H1 (cell line): ENCODE results near the gene FBXO21. TPM values are rescaled to one million over a fixed set of nuclear protein-coding genes. Genes with fewer than 3 reads are reported as not detected.

Experiments used
- BCL11A ChIP-seq, 2 experiments: IDR thresholded peaks; one replicate each; pipeline ENCODE4 v1.6.1; 2011; ENCODE audit warnings: low read depth in 2 of 2, low read length in 2 of 2, mild to moderate bottlenecking in 2 of 2
- JUN ChIP-seq: IDR thresholded peaks from 2 replicates; pipeline ENCODE4 v1.6.1; 2011; ENCODE audit warnings: low read depth, mild to moderate bottlenecking, improper control_type of control experiment, low read length
- PHF8 ChIP-seq: fragments of 200-600 bp; sonication (generic); conservative IDR thresholded peaks from 2 replicates; pipeline ENCODE4 v1.7.1; 2012; ENCODE audit warnings: low read depth, mild to moderate bottlenecking, inconsistent platforms, low read length, moderate library complexity
- RBBP5 ChIP-seq: IDR thresholded peaks from 2 replicates; pipeline ENCODE4 v1.7.1; 2012; ENCODE audit warnings: low read depth, mild to moderate bottlenecking, inconsistent platforms, low read length, moderate library complexity, borderline replicate concordance
- SIN3A ChIP-seq, 2 experiments: IDR thresholded peaks in 1 of 2; conservative IDR thresholded peaks in 1 of 2; 2 replicates each; pipeline ENCODE4 v1.6.1; 2011 to 2012; ENCODE audit warnings: low read length in 2 of 2, improper control_type of control experiment in 1 of 2, low read depth in 1 of 2, mild to moderate bottlenecking in 1 of 2
- SP1 ChIP-seq: IDR thresholded peaks from 2 replicates; pipeline ENCODE4 v1.6.1; 2011; ENCODE audit warnings: low read depth, low read length
- polyA plus RNA-seq, 7 experiments: library from polyadenylated mRNA; depleted of rRNA in 3 of 7; stranded (reverse) in 5 of 7; unstranded in 2 of 7; fragments of >200 nt in 5 of 7; fragments of 200-250 nt in 2 of 7; gene quantifications; 1 replicate in 5 of 7; 2 replicates in 1 of 7; 4 replicates in 1 of 7; pipeline versions ENCODE4 v1.2.1 to v1.2.3, GENCODE V29; 2011 to 2013; ENCODE audit warnings: missing spikeins in 2 of 7, mixed read lengths in 2 of 7
- total RNA-seq: library from RNA; stranded (reverse); fragmentation: NEBNext Ultra II Directional; extraction: Animal tissue kit (Norgen Biotek cat#: 25700); gene quantifications from 2 replicates; pipeline ENCODE4 v1.2.1, GENCODE V29; 2021
- TF ChIP-seq, protein P1 (sequence below): fragments of 300-600 bp; sonication (generic); IDR thresholded peaks from 2 replicates; pipeline ENCODE4 v1.7.1; 2012; ENCODE audit warnings: low read length, moderate library complexity, mild to moderate bottlenecking, inconsistent platforms; ENCODE audit not compliant: insufficient replicate concordance
- TF ChIP-seq, protein P2 (sequence below): IDR thresholded peaks from 2 replicates; pipeline ENCODE4 v1.6.1; 2012; ENCODE audit warnings: inconsistent platforms

Gene FBXO21
- total and polyA plus RNA-seq, 2 of the 8 experiments (the other 6 are each of a cell fraction or from before 2014, with no cell fraction given), result 57.0 to 80.6 TPM

DNA sequence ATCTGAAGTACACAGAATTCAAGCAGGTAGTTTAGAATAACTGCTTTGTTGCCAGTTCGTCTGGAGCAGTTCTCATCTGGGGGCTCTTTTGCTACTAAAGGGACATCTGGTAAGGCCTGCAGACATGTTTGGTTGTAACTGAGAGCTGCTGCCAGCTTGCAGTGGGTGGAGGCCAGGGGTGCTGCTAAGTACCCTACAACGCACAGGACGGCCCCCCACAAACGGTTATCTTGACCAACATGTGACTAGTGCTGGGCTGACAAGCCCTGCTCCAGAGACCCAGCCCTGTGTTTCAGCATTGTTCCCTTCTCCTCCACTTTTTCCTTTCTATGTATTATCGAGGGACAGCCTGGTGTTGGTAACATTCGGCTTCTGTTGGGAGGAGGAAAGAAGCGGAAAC is 40.8 kb downstream of the FBXO21 start (continued):
- TF ChIP-seq, protein P1, sequence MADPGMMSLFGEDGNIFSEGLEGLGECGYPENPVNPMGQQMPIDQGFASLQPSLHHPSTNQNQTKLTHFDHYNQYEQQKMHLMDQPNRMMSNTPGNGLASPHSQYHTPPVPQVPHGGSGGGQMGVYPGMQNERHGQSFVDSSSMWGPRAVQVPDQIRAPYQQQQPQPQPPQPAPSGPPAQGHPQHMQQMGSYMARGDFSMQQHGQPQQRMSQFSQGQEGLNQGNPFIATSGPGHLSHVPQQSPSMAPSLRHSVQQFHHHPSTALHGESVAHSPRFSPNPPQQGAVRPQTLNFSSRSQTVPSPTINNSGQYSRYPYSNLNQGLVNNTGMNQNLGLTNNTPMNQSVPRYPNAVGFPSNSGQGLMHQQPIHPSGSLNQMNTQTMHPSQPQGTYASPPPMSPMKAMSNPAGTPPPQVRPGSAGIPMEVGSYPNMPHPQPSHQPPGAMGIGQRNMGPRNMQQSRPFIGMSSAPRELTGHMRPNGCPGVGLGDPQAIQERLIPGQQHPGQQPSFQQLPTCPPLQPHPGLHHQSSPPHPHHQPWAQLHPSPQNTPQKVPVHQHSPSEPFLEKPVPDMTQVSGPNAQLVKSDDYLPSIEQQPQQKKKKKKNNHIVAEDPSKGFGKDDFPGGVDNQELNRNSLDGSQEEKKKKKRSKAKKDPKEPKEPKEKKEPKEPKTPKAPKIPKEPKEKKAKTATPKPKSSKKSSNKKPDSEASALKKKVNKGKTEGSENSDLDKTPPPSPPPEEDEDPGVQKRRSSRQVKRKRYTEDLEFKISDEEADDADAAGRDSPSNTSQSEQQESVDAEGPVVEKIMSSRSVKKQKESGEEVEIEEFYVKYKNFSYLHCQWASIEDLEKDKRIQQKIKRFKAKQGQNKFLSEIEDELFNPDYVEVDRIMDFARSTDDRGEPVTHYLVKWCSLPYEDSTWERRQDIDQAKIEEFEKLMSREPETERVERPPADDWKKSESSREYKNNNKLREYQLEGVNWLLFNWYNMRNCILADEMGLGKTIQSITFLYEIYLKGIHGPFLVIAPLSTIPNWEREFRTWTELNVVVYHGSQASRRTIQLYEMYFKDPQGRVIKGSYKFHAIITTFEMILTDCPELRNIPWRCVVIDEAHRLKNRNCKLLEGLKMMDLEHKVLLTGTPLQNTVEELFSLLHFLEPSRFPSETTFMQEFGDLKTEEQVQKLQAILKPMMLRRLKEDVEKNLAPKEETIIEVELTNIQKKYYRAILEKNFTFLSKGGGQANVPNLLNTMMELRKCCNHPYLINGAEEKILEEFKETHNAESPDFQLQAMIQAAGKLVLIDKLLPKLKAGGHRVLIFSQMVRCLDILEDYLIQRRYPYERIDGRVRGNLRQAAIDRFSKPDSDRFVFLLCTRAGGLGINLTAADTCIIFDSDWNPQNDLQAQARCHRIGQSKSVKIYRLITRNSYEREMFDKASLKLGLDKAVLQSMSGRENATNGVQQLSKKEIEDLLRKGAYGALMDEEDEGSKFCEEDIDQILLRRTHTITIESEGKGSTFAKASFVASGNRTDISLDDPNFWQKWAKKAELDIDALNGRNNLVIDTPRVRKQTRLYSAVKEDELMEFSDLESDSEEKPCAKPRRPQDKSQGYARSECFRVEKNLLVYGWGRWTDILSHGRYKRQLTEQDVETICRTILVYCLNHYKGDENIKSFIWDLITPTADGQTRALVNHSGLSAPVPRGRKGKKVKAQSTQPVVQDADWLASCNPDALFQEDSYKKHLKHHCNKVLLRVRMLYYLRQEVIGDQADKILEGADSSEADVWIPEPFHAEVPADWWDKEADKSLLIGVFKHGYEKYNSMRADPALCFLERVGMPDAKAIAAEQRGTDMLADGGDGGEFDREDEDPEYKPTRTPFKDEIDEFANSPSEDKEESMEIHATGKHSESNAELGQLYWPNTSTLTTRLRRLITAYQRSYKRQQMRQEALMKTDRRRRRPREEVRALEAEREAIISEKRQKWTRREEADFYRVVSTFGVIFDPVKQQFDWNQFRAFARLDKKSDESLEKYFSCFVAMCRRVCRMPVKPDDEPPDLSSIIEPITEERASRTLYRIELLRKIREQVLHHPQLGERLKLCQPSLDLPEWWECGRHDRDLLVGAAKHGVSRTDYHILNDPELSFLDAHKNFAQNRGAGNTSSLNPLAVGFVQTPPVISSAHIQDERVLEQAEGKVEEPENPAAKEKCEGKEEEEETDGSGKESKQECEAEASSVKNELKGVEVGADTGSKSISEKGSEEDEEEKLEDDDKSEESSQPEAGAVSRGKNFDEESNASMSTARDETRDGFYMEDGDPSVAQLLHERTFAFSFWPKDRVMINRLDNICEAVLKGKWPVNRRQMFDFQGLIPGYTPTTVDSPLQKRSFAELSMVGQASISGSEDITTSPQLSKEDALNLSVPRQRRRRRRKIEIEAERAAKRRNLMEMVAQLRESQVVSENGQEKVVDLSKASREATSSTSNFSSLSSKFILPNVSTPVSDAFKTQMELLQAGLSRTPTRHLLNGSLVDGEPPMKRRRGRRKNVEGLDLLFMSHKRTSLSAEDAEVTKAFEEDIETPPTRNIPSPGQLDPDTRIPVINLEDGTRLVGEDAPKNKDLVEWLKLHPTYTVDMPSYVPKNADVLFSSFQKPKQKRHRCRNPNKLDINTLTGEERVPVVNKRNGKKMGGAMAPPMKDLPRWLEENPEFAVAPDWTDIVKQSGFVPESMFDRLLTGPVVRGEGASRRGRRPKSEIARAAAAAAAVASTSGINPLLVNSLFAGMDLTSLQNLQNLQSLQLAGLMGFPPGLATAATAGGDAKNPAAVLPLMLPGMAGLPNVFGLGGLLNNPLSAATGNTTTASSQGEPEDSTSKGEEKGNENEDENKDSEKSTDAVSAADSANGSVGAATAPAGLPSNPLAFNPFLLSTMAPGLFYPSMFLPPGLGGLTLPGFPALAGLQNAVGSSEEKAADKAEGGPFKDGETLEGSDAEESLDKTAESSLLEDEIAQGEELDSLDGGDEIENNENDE, result no peak
- TF ChIP-seq SP1 (no peak), BCL11A (IDR thresholded peaks at IDR 0.05; ENCODE audit: low read depth in 2 of 2, low read length in 2 of 2) (no peak), RBBP5 (no peak), PHF8 (no peak), SIN3A (conservative IDR thresholded peaks at IDR 0.05 in 1 of 2, IDR thresholded peaks at IDR 0.05 in 1 of 2; ENCODE audit: low read depth in 1 of 2, low read length in 2 of 2) (no peak), JUN (no peak)
- TF ChIP-seq, protein P2, sequence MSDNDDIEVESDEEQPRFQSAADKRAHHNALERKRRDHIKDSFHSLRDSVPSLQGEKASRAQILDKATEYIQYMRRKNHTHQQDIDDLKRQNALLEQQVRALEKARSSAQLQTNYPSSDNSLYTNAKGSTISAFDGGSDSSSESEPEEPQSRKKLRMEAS, result no peak
